Smooth muscle cell (in vitro differentiated cells): ENCODE data around the gene UNC93A. TPM values are rescaled to one million over a fixed set of nuclear protein-coding genes. Genes with fewer than 3 reads are reported as not detected.

Experiments used
- DNase-seq: peaks from one replicate; lab custom pipeline; 2025; ENCODE audit not compliant: unreplicated experiment; lab: John Stamatoyannopoulos, UW
- H2AFZ ChIP-seq: fragments of 200-600 bp; sonication (generic); 2 replicates; pipeline ENCODE4 v1.6.0; 2016; ENCODE audit warnings: antibody characterized with exemption, low read depth, mild to moderate bottlenecking
- H3F3A ChIP-seq: fragments of 200-600 bp; sonication (generic); 2 replicates; pipeline ENCODE4 v1.6.0; 2017; ENCODE audit warnings: antibody characterized with exemption, low read depth
- H3K27ac ChIP-seq: fragments of 200-600 bp; sonication (generic); 2 replicates; pipeline ENCODE4 v1.5.1; 2016; ENCODE audit warnings: low read depth, mild to moderate bottlenecking
- H3K27me3 ChIP-seq: fragments of 200-600 bp; sonication (generic); 2 replicates; pipeline ENCODE4 v1.6.1; 2016; ENCODE audit warnings: low read depth, mild to moderate bottlenecking
- H3K36me3 ChIP-seq: fragments of 200-600 bp; sonication (generic); 2 replicates; pipeline ENCODE4 v1.5.1; 2016; ENCODE audit warnings: low read depth
- H3K4me1 ChIP-seq: fragments of 200-600 bp; sonication (generic); 2 replicates; pipeline ENCODE4 v1.5.1; 2016; ENCODE audit warnings: low read depth
- H3K4me2 ChIP-seq: fragments of 200-600 bp; sonication (generic); 2 replicates; pipeline ENCODE4 v1.6.0; 2016; ENCODE audit warnings: mild to moderate bottlenecking
- H3K4me3 ChIP-seq: fragments of 200-600 bp; sonication (generic); 2 replicates; pipeline ENCODE4 v1.5.1; 2016; ENCODE audit warnings: mild to moderate bottlenecking
- H3K79me2 ChIP-seq: fragments of 200-600 bp; sonication (generic); 2 replicates; pipeline ENCODE4 v1.6.0; 2016; ENCODE audit warnings: low read depth, mild to moderate bottlenecking
- H3K9ac ChIP-seq: fragments of 200-600 bp; sonication (generic); 2 replicates; pipeline ENCODE4 v1.6.0; 2016; ENCODE audit warnings: low read depth
- H3K9me3 ChIP-seq: fragments of 200-600 bp; sonication (generic); replicated peaks from 2 replicates; pipeline ENCODE4 v1.5.1; 2016; ENCODE audit warnings: low read depth
- H4K20me1 ChIP-seq: fragments of 200-600 bp; sonication (generic); 2 replicates; pipeline ENCODE4 v1.6.0; 2016; ENCODE audit warnings: low read depth
- CTCF ChIP-seq: fragments of 200-600 bp; sonication (generic); IDR thresholded peaks from 2 replicates; pipeline ENCODE4 v1.5.1; 2017; ENCODE audit warnings: borderline replicate concordance, mild to moderate bottlenecking, antibody characterized with exemption; ENCODE audit not compliant: insufficient read depth, poor library complexity, severe bottlenecking
- WGBS: methylation state at CpG from one replicate; pipeline ENCODE4 v1.1.7; 2016; ENCODE audit warnings: low lambda C conversion rate; 5-methylcytosine and 5-hydroxymethylcytosine counted together
- polyA plus RNA-seq: library from polyadenylated mRNA; unstranded; fragments of >200 nt; fragmentation: Nextera tagmentation; extraction: Ambion mirVana; gene quantifications from 2 replicates; pipeline ENCODE4 v1.2.1, GENCODE V29; 2016
- total RNA-seq: library from RNA; depleted of rRNA; stranded (reverse); fragments of >200 nt; gene quantifications from 2 replicates; pipeline ENCODE4 v1.2.3, GENCODE V29; 2014

UNC93A gene
- total and polyA plus RNA-seq, 2 experiments from 2014 or later = not detected

- no peak overlapping the region for H3K4me3 ChIP-seq
- H4K20me1 ChIP-seq = no peaks in the 10 kb centered on the region
- H3K4me2 ChIP-seq = no peak overlapping the region
- no peaks in the 10 kb centered on the region for H3K79me2 ChIP-seq
- no peaks in the 10 kb centered on the region for H3K36me3 ChIP-seq
- no peak for DNase-seq
- TF ChIP-seq CTCF = no peak
- no peaks in the 10 kb centered on the region for H3F3A ChIP-seq
- H3K27me3 ChIP-seq = no peaks in the 10 kb centered on the region
- no peak overlapping the region for H2AFZ ChIP-seq
- no peaks in the 10 kb centered on the region for H3K9me3 ChIP-seq
- 50% methylated on average over 11 of the region's 11 CpGs for WGBS
- H3K9ac ChIP-seq = no peak overlapping the region
- peaks cover 6% of the 10 kb centered on the region for H3K4me1 ChIP-seq
- no peak overlapping the region for H3K27ac ChIP-seq
These were observed 46.8 kb upstream of the UNC93A start for GRCh38 chr6:167244064-167244960.

GRCh38 chr6:167244991-167245390 lies 46.1 kb upstream of the UNC93A start:
- Histone ChIP-seq H3K9ac (no peak overlapping the region), H3K4me2 (no peak overlapping the region), H3F3A (no peaks in the 10 kb centered on the region), H4K20me1 (no peaks in the 10 kb centered on the region), H2AFZ (no peak overlapping the region), H3K27ac (no peak overlapping the region), H3K36me3 (no peaks in the 10 kb centered on the region), H3K4me3 (no peak overlapping the region), H3K4me1 (peaks cover 6% of the 10 kb centered on the region), H3K79me2 (no peaks in the 10 kb centered on the region), H3K9me3 (no peaks in the 10 kb centered on the region), H3K27me3 (no peaks in the 10 kb centered on the region)
- TF ChIP-seq CTCF = no peak
- WGBS = 59% methylated on average over 4 of the region's 4 CpGs
- no peak for DNase-seq

GRCh38 chr6:167245591-167245990 lies 45.5 kb upstream of the UNC93A start:
- H3K36me3 ChIP-seq = no peaks in the 10 kb centered on the region
- no peaks in the 10 kb centered on the region for H4K20me1 ChIP-seq
- H3K27ac ChIP-seq = no peak overlapping the region
- H3K4me2 ChIP-seq = no peak overlapping the region
- no peaks in the 10 kb centered on the region for H3K27me3 ChIP-seq
- no peaks in the 10 kb centered on the region for H3F3A ChIP-seq
- 82% methylated on average over 3 of the region's 3 CpGs for WGBS
- no peaks in the 10 kb centered on the region for H3K79me2 ChIP-seq
- no peak for TF ChIP-seq CTCF
- H3K9ac ChIP-seq = no peak overlapping the region
- DNase-seq = no peak
- no peak overlapping the region for H3K4me3 ChIP-seq
- H2AFZ ChIP-seq = no peak overlapping the region
- no peaks in the 10 kb centered on the region for H3K9me3 ChIP-seq
- H3K4me1 ChIP-seq = peaks cover 6% of the 10 kb centered on the region
